Fibroblast of skin of back (primary cell): ENCODE data around the gene CTSK.
"Not testable (repeated sequence)": the region's sequence is repeated elsewhere in the genome, so short reads cannot be mapped to it uniquely, and the experiment has no call there.

ENCODE experiments used
- DNase-seq: peaks from one replicate; pipeline ENCODE4 v3.0.0-alpha.2; 2013

The CTSK gene

GRCh38 chr1:150805899-150806298, 2.2 kb downstream of the CTSK start:
- DNase-seq = no peak

- DNase-seq = no peak
Measured at GRCh38 chr1:150804671-150805070, 3.4 kb downstream of the CTSK start.

- no peak for DNase-seq
Measured at GRCh38 chr1:150799089-150799488, 9.0 kb downstream of the CTSK start.

- DNase-seq = peak; percentile 76
Measured at GRCh38 chr1:150798525-150798924, 9.5 kb downstream of the CTSK start.

- DNase-seq = no peak
Measured at GRCh38 chr1:150796374-150796773, 11.7 kb downstream of the CTSK start.

- not testable (repeated sequence) for DNase-seq
Measured at GRCh38 chr1:150793778-150794177, 14.3 kb downstream of the CTSK start.

- no peak for DNase-seq
Measured at GRCh38 chr1:150793221-150793620, 14.8 kb downstream of the CTSK start.

GRCh38 chr1:150791585-150791984, 16.5 kb downstream of the CTSK start:
- no peak for DNase-seq

GRCh38 chr1:150789396-150789795, 18.7 kb downstream of the CTSK start:
- no peak for DNase-seq

GRCh38 chr1:150788946-150789345, 19.1 kb downstream of the CTSK start:
- DNase-seq = no peak

GRCh38 chr1:150787455-150787854, 20.6 kb downstream of the CTSK start:
- DNase-seq = no peak

GRCh38 chr1:150780510-150780909, 27.6 kb downstream of the CTSK start:
- no peak for DNase-seq

- DNase-seq = no peak
Measured at GRCh38 chr1:150778409-150778808, 29.7 kb downstream of the CTSK start.

- no peak for DNase-seq
Measured at GRCh38 chr1:150777544-150777943, 30.5 kb downstream of the CTSK start.

GRCh38 chr1:150775931-150776505, 32.0 kb downstream of the CTSK start:
- DNase-seq = not testable (repeated sequence)

- DNase-seq = no peak
Measured at GRCh38 chr1:150775276-150775675, 32.8 kb downstream of the CTSK start.

GRCh38 chr1:150772326-150772725, 35.7 kb downstream of the CTSK start:
- DNase-seq = no peak

- DNase-seq = not testable (repeated sequence)
Measured at GRCh38 chr1:150767704-150768103, 40.4 kb downstream of the CTSK start.

- DNase-seq = not testable (repeated sequence)
Measured at GRCh38 chr1:150765977-150766301, 42.1 kb downstream of the CTSK start.

GRCh38 chr1:150765296-150765976, 42.6 kb downstream of the CTSK start, which contains the start of gene CTSS:
Gene CTSS, minus strand, starts transcription at chr1:150765778. Its CDS starts 1,015 bp downstream, at chr1:150764763.
- DNase-seq = peak; percentile 9

GRCh38 chr1:150764617-150765101, 43.4 kb downstream of the CTSK start:
- DNase-seq = peak; percentile 55

GRCh38 chr1:150763018-150763417, 45.0 kb downstream of the CTSK start:
- DNase-seq = no peak

GRCh38 chr1:150762552-150762951, 45.5 kb downstream of the CTSK start:
- DNase-seq = no peak

- no peak for DNase-seq
Measured at GRCh38 chr1:150761801-150762200, 46.3 kb downstream of the CTSK start.
